Neural cell (in vitro differentiated cells): ENCODE measurements around the gene RAB44.

Source experiments
- CTCF ChIP-seq: fragments of 450-650 bp; IDR thresholded peaks from 2 replicates; pipeline ENCODE4 v1.5.1; 2014; ENCODE audit warnings: antibody characterized with exemption, mild to moderate bottlenecking, moderate library complexity; ENCODE audit not compliant: poor library complexity, severe bottlenecking
- EZH2 ChIP-seq: fragments of 200-600, 300-800 bp; shearing (Covaris generic), sonication (generic); IDR thresholded peaks from 2 replicates; pipeline ENCODE4 v1.6.1; 2014; ENCODE audit warnings: antibody characterized with exemption, low read length, borderline replicate concordance, mild to moderate bottlenecking; ENCODE audit not compliant: insufficient read depth, poor library complexity, severe bottlenecking
- POLR2AphosphoS5 ChIP-seq: IDR thresholded peaks from 2 replicates; pipeline ENCODE4 v1.6.1; 2012
- RAD21 ChIP-seq: fragments of 450-650 bp; conservative IDR thresholded peaks from 2 replicates; pipeline ENCODE4 v1.6.1; 2014; ENCODE audit warnings: antibody characterized with exemption, mild to moderate bottlenecking, moderate library complexity
- REST ChIP-seq: IDR thresholded peaks from 2 replicates; pipeline ENCODE4 v1.6.1; 2012; ENCODE audit warnings: borderline replicate concordance
- TAF1 ChIP-seq: IDR thresholded peaks from 2 replicates; pipeline ENCODE4 v1.6.1; 2012; ENCODE audit warnings: low read depth

GRCh38 chr6:36759148-36759759 is 61.6 kb downstream of the RAB44 start:
- peak; percentile 86 for TF ChIP-seq CTCF
- peak; percentile 86 for TF ChIP-seq RAD21
- no peak for TF ChIP-seq EZH2
- TF ChIP-seq REST: no peak
- no peak for TF ChIP-seq TAF1
- no peak for TF ChIP-seq POLR2AphosphoS5
